H9 (cell line): ENCODE data around the gene ERO1B. TPM values are rescaled to one million over a fixed set of nuclear protein-coding genes. Genes with fewer than 3 reads are reported as not detected.

Experiments used
- DNase-seq: peaks from one replicate; pipeline ENCODE4 v3.0.0-alpha.2; 2017
- H2AFZ ChIP-seq: one replicate; pipeline ENCODE4 v1.6.1; 2013; ENCODE audit warnings: mild to moderate bottlenecking, low read length, control low read depth, moderate library complexity
- H2AK5ac ChIP-seq: 2 replicates; pipeline ENCODE4 v1.6.1; 2013; ENCODE audit warnings: low read length, control low read depth, mixed read lengths; ENCODE audit not compliant: insufficient read length
- H2BK120ac ChIP-seq: one replicate; pipeline ENCODE4 v1.6.1; 2013; ENCODE audit warnings: low read depth, mild to moderate bottlenecking, low read length, control low read depth, inconsistent platforms; ENCODE audit not compliant: poor library complexity, severe bottlenecking
- H2BK12ac ChIP-seq: 2 replicates; pipeline ENCODE4 v1.6.1; 2013; ENCODE audit warnings: low read length, control low read depth, mixed read lengths, low read depth; ENCODE audit not compliant: insufficient read length
- H2BK15ac ChIP-seq: 2 replicates; pipeline ENCODE4 v1.6.1; 2013; ENCODE audit warnings: low read depth, low read length, control low read depth
- H2BK20ac ChIP-seq: one replicate; pipeline ENCODE4 v1.6.1; 2013; ENCODE audit warnings: low read depth, mild to moderate bottlenecking, low read length, control low read depth, inconsistent platforms; ENCODE audit not compliant: poor library complexity, severe bottlenecking
- H2BK5ac ChIP-seq: 2 replicates; pipeline ENCODE4 v1.6.1; 2013; ENCODE audit warnings: low read length, control low read depth, mixed read lengths; ENCODE audit not compliant: insufficient read length
- H3K14ac ChIP-seq: 2 replicates; pipeline ENCODE4 v1.6.1; 2013; ENCODE audit warnings: low read length, control low read depth; ENCODE audit not compliant: insufficient read depth
- H3K18ac ChIP-seq: 2 replicates; pipeline ENCODE4 v1.6.1; 2013; ENCODE audit warnings: low read depth, mild to moderate bottlenecking, mixed read lengths, low read length, control low read depth; ENCODE audit not compliant: insufficient read length
- H3K23ac ChIP-seq: 2 replicates; pipeline ENCODE4 v1.6.1; 2013; ENCODE audit warnings: low read length, control low read depth, mixed read lengths, low read depth; ENCODE audit not compliant: insufficient read length
- H3K23me2 ChIP-seq: 2 replicates; pipeline ENCODE4 v1.6.1; 2013; ENCODE audit warnings: low read depth, mild to moderate bottlenecking, mixed read lengths, low read length, control low read depth; ENCODE audit not compliant: insufficient read length, poor library complexity, severe bottlenecking
- H3K27ac ChIP-seq: 2 replicates; pipeline ENCODE4 v1.5.1; 2013; ENCODE audit warnings: low read length, control low read depth, mixed read lengths, low read depth; ENCODE audit not compliant: insufficient read length
- H3K27me3 ChIP-seq: 2 replicates; pipeline ENCODE4 v1.6.1; 2013; ENCODE audit warnings: low read length, control low read depth, inconsistent platforms; ENCODE audit not compliant: insufficient read depth
- H3K4ac ChIP-seq: 2 replicates; pipeline ENCODE4 v1.6.1; 2013; ENCODE audit warnings: low read depth, mild to moderate bottlenecking, control low read depth, inconsistent platforms, low read length, moderate library complexity
- H3K4me1 ChIP-seq: 2 replicates; pipeline ENCODE4 v1.6.1; 2013; ENCODE audit warnings: low read length, control low read depth, inconsistent platforms; ENCODE audit not compliant: insufficient read depth
- H3K4me2 ChIP-seq: 2 replicates; pipeline ENCODE4 v1.6.1; 2013; ENCODE audit warnings: low read length, control low read depth, mixed read lengths; ENCODE audit not compliant: insufficient read length, insufficient read depth
- H3K56ac ChIP-seq: 2 replicates; pipeline ENCODE4 v1.6.1; 2013; ENCODE audit warnings: low read depth, mild to moderate bottlenecking, mixed read lengths, low read length, control low read depth; ENCODE audit not compliant: insufficient read length
- H3K79me1 ChIP-seq: 2 replicates; pipeline ENCODE4 v1.6.1; 2013; ENCODE audit warnings: low read depth, mild to moderate bottlenecking, moderate library complexity, low read length, control low read depth, inconsistent platforms; ENCODE audit not compliant: insufficient read depth, poor library complexity, severe bottlenecking
- H3K79me2 ChIP-seq: 2 replicates; pipeline ENCODE4 v1.6.1; 2013; ENCODE audit warnings: low read length, control low read depth, inconsistent platforms; ENCODE audit not compliant: insufficient read depth
- H3K9ac ChIP-seq: 2 replicates; pipeline ENCODE4 v1.6.1; 2013; ENCODE audit warnings: low read length, control low read depth, mixed read lengths; ENCODE audit not compliant: insufficient read length; ENCODE audit errors: extremely low read depth
- H3K9me3 ChIP-seq: one replicate; pipeline ENCODE4 v1.6.1; 2013; ENCODE audit warnings: low read depth, low read length, inconsistent platforms; ENCODE audit not compliant: control insufficient read depth
- H3T11ph ChIP-seq: one replicate; pipeline ENCODE4 v1.6.1; 2013; ENCODE audit warnings: mild to moderate bottlenecking, low read length, control low read depth, inconsistent platforms
- H4K20me1 ChIP-seq: one replicate; pipeline ENCODE4 v1.6.1; 2013; ENCODE audit not compliant: control insufficient read depth, insufficient read length, insufficient read depth
- H4K5ac ChIP-seq: 2 replicates; pipeline ENCODE4 v1.6.1; 2013; ENCODE audit warnings: low read depth, mild to moderate bottlenecking, mixed read lengths, low read length, control low read depth; ENCODE audit not compliant: insufficient read length
- H4K8ac ChIP-seq: replicated peaks from 2 replicates; pipeline ENCODE4 v1.6.1; 2013; ENCODE audit warnings: low read length, control low read depth, mixed read lengths, low read depth; ENCODE audit not compliant: insufficient read length
- H4K91ac ChIP-seq: 2 replicates; pipeline ENCODE4 v1.6.1; 2013; ENCODE audit warnings: low read depth, mild to moderate bottlenecking, moderate library complexity, mixed read lengths, low read length, control low read depth; ENCODE audit not compliant: insufficient read length
- H3K27ac Mint-ChIP-seq, 3 experiments: 2 replicates in 2 of 3; 3 replicates in 1 of 3; pipeline ENCODE4 v1.8.0; 2020 to 2021; ENCODE audit warnings: mixed read lengths in 3 of 3, mild to moderate bottlenecking in 1 of 3, moderate library complexity in 1 of 3
- H3K27me3 Mint-ChIP-seq: 2 replicates; pipeline ENCODE4 v1.8.0; 2021; ENCODE audit warnings: low read depth, mild to moderate bottlenecking, moderate library complexity, mixed read lengths
- H3K36me3 Mint-ChIP-seq, 3 experiments: 2 replicates in 2 of 3; 3 replicates in 1 of 3; pipeline ENCODE4 v1.8.0; 2020 to 2021; ENCODE audit warnings: low read depth in 3 of 3, mixed read lengths in 3 of 3; ENCODE audit not compliant: insufficient read depth in 1 of 3
- H3K4me1 Mint-ChIP-seq, 2 experiments: 2 replicates each; pipeline ENCODE4 v1.8.0; 2020; ENCODE audit warnings: mixed read lengths in 2 of 2
- H3K4me3 Mint-ChIP-seq, 2 experiments: 2 replicates in 1 of 2; 3 replicates in 1 of 2; pipeline ENCODE4 v1.8.0; 2020 to 2021; ENCODE audit warnings: mild to moderate bottlenecking in 2 of 2, mixed read lengths in 2 of 2, moderate library complexity in 1 of 2
- H3K9me3 Mint-ChIP-seq, 2 experiments: 2 replicates in 1 of 2; 3 replicates in 1 of 2; pipeline ENCODE4 v1.8.0; 2020; ENCODE audit warnings: mild to moderate bottlenecking in 2 of 2, mixed read lengths in 2 of 2, moderate library complexity in 1 of 2
- CTCF ChIP-seq: fragments of 200-600 bp; sonication (generic); conservative IDR thresholded peaks from 3 replicates; pipeline ENCODE4 v1.8.0; 2021; ENCODE audit warnings: antibody characterized with exemption, mild to moderate bottlenecking
- WGBS: extraction: QIAGEN DNeasy Blood & Tissue Kit; methylation state at CpG from one replicate; pipeline ENCODE4 v1.1.7; 2013; ENCODE audit warnings: missing lambda C conversion rate, low lambda C conversion rate, mixed read lengths; ENCODE audit not compliant: insufficient read length; ENCODE audit errors: extremely low coverage; 5-methylcytosine and 5-hydroxymethylcytosine counted together
- total RNA-seq: library from RNA; stranded (reverse); gene quantifications from 2 replicates; pipeline ENCODE4 v1.2.1, GENCODE V29; 2021

The ERO1B gene
- total RNA-seq, 1 experiment from 2014 or later: 1.5 TPM

- no peaks in the 10 kb centered on the region for H3K27me3 Mint-ChIP-seq
- H3K36me3 Mint-ChIP-seq: peaks cover 3 to 20% (median 13%) of the 10 kb centered on the region in 3 experiments; a peak in 6 of 7 replicates
- Histone ChIP-seq H3K4me1 (no peaks in the 10 kb centered on the region), H4K20me1 (no peaks in the 10 kb centered on the region), H3K23ac (no peak overlapping the region), H2AFZ (no peak overlapping the region), H2BK15ac (no peak overlapping the region), H2BK5ac (no peak overlapping the region), H2BK12ac (no peak overlapping the region), H2BK20ac (no peak overlapping the region), H2BK120ac (no peak overlapping the region), H3K23me2 (no peaks in the 10 kb centered on the region), H3K79me2 (no peaks in the 10 kb centered on the region), H3K27me3 (no peaks in the 10 kb centered on the region), H3K14ac (no peak overlapping the region), H3K9me3 (no peaks in the 10 kb centered on the region), H4K91ac (no peak overlapping the region), H3T11ph (no peak overlapping the region), H4K8ac (no peak overlapping the region), H3K4me2 (no peak overlapping the region), H2AK5ac (no peak overlapping the region), H3K18ac (no peak overlapping the region), H4K5ac (no peak overlapping the region), H3K27ac (no peak overlapping the region), H3K9ac (no peak overlapping the region), H3K4ac (no peak overlapping the region), H3K79me1 (no peaks in the 10 kb centered on the region), H3K56ac (no peak overlapping the region)
- no peak overlapping the region for H3K27ac Mint-ChIP-seq
- no peak for TF ChIP-seq CTCF
- H3K9me3 Mint-ChIP-seq: peaks cover 22 to 26% of the 10 kb centered on the region in 2 experiments
- H3K4me1 Mint-ChIP-seq: no peaks in the 10 kb centered on the region
- no peak for DNase-seq
- no CpG with 5 or more reads among the region's 1 CpG for WGBS
- H3K4me3 Mint-ChIP-seq: no peak overlapping the region
Observed at GRCh38 chr1:236320671-236321070, 38.9 kb upstream of the ERO1B start.
